Epithelial cell of proximal tubule (primary cell): ENCODE measurements around the gene NOSIP. TPM values are rescaled to one million over a fixed set of nuclear protein-coding genes. Genes with fewer than 3 reads are reported as not detected.
A peak's percentile ranks its signal among the peaks of the same experiment; 100 is the strongest.

Experiments
- DNase-seq: peaks from one replicate; pipeline ENCODE4 v3.0.0-alpha.2; 2011; ENCODE audit warnings: low read depth
- H3K4me3 ChIP-seq: 2 replicates; pipeline ENCODE4 v1.5.1; 2011; ENCODE audit warnings: low read depth, mild to moderate bottlenecking, low read length
- total RNA-seq: library from RNA; depleted of rRNA; stranded (reverse); fragments of >200 nt; gene quantifications from 2 replicates; pipeline ENCODE4 v1.2.3, GENCODE V29; 2015
- TF ChIP-seq, protein P1 (sequence below): conservative IDR thresholded peaks from 2 replicates; pipeline ENCODE4 v1.5.1; 2012; ENCODE audit warnings: low read depth, mild to moderate bottlenecking, low read length

Gene NOSIP
- total RNA-seq, 1 donor from 2014 or later = 82.4 TPM

DNA sequence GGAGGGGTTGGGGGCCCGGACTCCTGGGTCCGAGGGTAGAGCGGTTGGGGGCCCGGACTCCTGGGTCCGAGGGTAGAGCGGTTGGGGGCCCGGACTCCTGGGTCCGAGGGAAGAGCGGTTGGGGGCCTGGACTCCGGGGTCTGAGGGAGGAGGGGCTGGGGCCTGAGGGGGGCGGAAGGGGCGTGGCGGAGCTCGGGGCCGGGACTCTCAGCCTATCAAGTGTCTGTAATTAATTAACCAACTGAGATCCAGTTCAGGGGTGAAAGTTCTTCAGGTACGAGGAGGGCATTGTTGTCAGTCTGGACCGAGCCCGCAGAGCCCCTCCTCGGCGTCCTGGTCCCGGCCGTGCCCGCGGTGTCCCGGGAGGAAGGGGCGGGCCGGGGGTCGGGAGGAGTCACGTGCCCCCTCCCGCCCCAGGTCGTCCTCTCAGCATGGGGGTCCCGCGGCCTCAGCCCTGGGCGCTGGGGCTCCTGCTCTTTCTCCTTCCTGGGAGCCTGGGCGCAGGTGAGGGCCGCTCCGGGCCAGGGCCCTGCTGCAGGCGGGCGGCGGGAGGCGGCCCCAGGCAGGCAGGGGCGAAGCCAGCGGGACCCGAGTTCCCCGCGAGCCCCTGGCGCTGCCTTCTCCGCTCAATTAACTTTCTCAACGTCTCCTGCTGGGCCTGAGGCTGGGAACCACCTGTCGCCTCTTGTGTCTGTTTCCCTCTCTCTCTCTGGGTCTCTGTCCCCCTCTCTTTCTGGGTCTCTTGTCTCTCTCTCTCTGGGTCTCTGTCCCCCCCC, 67.2 kb downstream of the NOSIP start:
- no peak for DNase-seq
- TF ChIP-seq, protein P1, sequence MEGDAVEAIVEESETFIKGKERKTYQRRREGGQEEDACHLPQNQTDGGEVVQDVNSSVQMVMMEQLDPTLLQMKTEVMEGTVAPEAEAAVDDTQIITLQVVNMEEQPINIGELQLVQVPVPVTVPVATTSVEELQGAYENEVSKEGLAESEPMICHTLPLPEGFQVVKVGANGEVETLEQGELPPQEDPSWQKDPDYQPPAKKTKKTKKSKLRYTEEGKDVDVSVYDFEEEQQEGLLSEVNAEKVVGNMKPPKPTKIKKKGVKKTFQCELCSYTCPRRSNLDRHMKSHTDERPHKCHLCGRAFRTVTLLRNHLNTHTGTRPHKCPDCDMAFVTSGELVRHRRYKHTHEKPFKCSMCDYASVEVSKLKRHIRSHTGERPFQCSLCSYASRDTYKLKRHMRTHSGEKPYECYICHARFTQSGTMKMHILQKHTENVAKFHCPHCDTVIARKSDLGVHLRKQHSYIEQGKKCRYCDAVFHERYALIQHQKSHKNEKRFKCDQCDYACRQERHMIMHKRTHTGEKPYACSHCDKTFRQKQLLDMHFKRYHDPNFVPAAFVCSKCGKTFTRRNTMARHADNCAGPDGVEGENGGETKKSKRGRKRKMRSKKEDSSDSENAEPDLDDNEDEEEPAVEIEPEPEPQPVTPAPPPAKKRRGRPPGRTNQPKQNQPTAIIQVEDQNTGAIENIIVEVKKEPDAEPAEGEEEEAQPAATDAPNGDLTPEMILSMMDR = no peak
- peak overlapping the region; percentile 68 for H3K4me3 ChIP-seq

GRCh38 chr19:49507803-49508494, 72.4 kb downstream of the NOSIP start:
- no peak overlapping the region for H3K4me3 ChIP-seq
- DNase-seq = no peak
- TF ChIP-seq, protein P1 = no peak

DNA sequence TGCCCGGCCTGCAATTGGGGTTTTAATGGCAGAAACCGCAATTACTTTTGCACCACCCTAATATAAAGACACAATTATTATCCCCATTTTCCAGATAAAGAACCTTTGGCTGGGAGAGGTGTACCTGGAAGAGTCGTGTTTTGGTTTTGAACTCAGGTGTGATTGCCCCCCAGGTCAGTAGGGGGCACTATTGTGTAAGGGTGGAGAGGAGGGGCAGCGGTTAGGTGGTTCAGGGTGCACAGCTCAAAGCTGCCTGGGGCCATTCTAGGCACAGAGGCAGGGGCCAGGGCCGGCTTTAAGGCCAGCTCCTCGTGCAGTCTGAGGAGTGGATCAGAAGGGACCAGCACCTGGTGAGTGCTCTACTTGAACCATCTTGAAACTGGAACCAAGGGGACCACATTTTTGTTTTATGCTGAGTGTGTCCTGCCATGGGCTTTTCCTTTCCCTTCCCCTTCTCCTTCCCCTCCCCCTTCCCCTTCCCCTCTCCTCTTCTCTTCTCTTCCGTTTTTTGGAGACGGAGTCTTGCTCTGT, 73.7 kb downstream of the NOSIP start:
- TF ChIP-seq, protein P1 = peak; percentile 90
- no peak overlapping the region for H3K4me3 ChIP-seq
- DNase-seq = no peak

Other genes starting within 250 kb of the NOSIP start
- not detected in 2 replicates for gene CD37, start 245.2 kb downstream of the NOSIP start, total RNA-seq
- 74.5 and 89.5 TPM in 2 replicates for gene TEAD2, start 218.1 kb downstream of the NOSIP start, total RNA-seq
- gene DKKL1, start 216.7 kb downstream of the NOSIP start, total RNA-seq = 1.3 TPM in 1 of 2 replicates, not detected in the other
- gene KASH5, start 192.3 kb downstream of the NOSIP start, total RNA-seq = 0.06 TPM in 1 of 2 replicates, not detected in the other
- gene PTH2, start 157.1 kb downstream of the NOSIP start, total RNA-seq = not detected in 2 replicates
- gene GFY, start 155.2 kb downstream of the NOSIP start, total RNA-seq = not detected in 2 replicates
- gene SLC17A7, start 139.0 kb downstream of the NOSIP start, total RNA-seq = not detected in 2 replicates
- 130 and 147 TPM in 2 replicates for gene PIH1D1, start 128.7 kb downstream of the NOSIP start, total RNA-seq
- 41.5 and 44.9 TPM in 2 replicates for gene ALDH16A1, start 127.3 kb downstream of the NOSIP start, total RNA-seq
- 0.81 and 2.5 TPM in 2 replicates for gene FLT3LG, start 106.3 kb downstream of the NOSIP start, total RNA-seq
- gene RPL13A, start 92.9 kb downstream of the NOSIP start, total RNA-seq = 3,343 and 3,374 TPM in 2 replicates
- 3,600 and 5,144 TPM in 2 replicates for gene RPS11, start 84.1 kb downstream of the NOSIP start, total RNA-seq
- 34.2 and 79.3 TPM in 2 replicates for gene FCGRT, start 67.9 kb downstream of the NOSIP start, total RNA-seq
- 14.1 and 32.9 TPM in 2 replicates for gene RCN3, start 52.6 kb downstream of the NOSIP start, total RNA-seq
- 0.87 and 1.0 TPM in 2 replicates for gene PRRG2, start 760 bp upstream of the NOSIP start, total RNA-seq
- 6.7 and 7.8 TPM in 2 replicates for gene PRR12, start 10.6 kb upstream of the NOSIP start, total RNA-seq
- 33.5 and 67.2 TPM in 2 replicates for gene RRAS, start 59.6 kb upstream of the NOSIP start, total RNA-seq
- 51.0 and 54.8 TPM in 2 replicates for gene SCAF1, start 61.7 kb upstream of the NOSIP start, total RNA-seq
- gene IRF3, start 85.3 kb upstream of the NOSIP start, total RNA-seq = 73.8 and 78.3 TPM in 2 replicates
- 53.3 and 69.8 TPM in 2 replicates for gene BCL2L12, start 85.4 kb upstream of the NOSIP start, total RNA-seq
- gene PRMT1, start 96.7 kb upstream of the NOSIP start, total RNA-seq = 186 and 629 TPM in 2 replicates
- 1.9 and 2.8 TPM in 2 replicates for gene ADM5, start 109.0 kb upstream of the NOSIP start, total RNA-seq
- gene CPT1C, start 110.6 kb upstream of the NOSIP start, total RNA-seq = 1.7 and 9.9 TPM in 2 replicates
- not detected in 2 replicates for gene TSKS, start 182.8 kb upstream of the NOSIP start, total RNA-seq
- 98.2 and 103 TPM in 2 replicates for gene AP2A1, start 186.4 kb upstream of the NOSIP start, total RNA-seq
- gene FUZ, start 232.7 kb upstream of the NOSIP start, total RNA-seq = 8.3 and 15.0 TPM in 2 replicates
- 30.4 and 34.8 TPM in 2 replicates for gene MED25, start 237.7 kb upstream of the NOSIP start, total RNA-seq